OCI-LY1 (cell line): ENCODE results near the gene ARHGAP27.

Experiments used
- H2AFZ ChIP-seq: fragments of 200-600 bp; sonication (generic), shearing (Covaris generic); 2 replicates; pipeline ENCODE4 v1.6.0; 2014; ENCODE audit warnings: antibody characterized with exemption, mild to moderate bottlenecking, low read length
- H3F3A ChIP-seq: fragments of 200-600 bp; sonication (generic), shearing (Covaris generic); 2 replicates; pipeline ENCODE4 v1.6.0; 2014; ENCODE audit warnings: mild to moderate bottlenecking, antibody characterized with exemption, low read length, moderate library complexity; ENCODE audit not compliant: insufficient read depth
- H3K27ac ChIP-seq: fragments of 200-600 bp; sonication (generic); 2 replicates; pipeline ENCODE4 v1.5.1; 2014; ENCODE audit warnings: low read length, mixed run types, mild to moderate bottlenecking, low read depth; ENCODE audit not compliant: poor library complexity, severe bottlenecking
- H3K27me3 ChIP-seq: fragments of 200-600 bp; sonication (generic); 2 replicates; pipeline ENCODE4 v1.6.0; 2014; ENCODE audit warnings: antibody characterized with exemption, mild to moderate bottlenecking, low read length, moderate library complexity; ENCODE audit not compliant: insufficient read depth
- H3K36me3 ChIP-seq: fragments of 200-600 bp; sonication (generic); 2 replicates; pipeline ENCODE4 v1.6.1; 2014; ENCODE audit warnings: mild to moderate bottlenecking, antibody characterized with exemption, low read length, moderate library complexity, mixed read lengths; ENCODE audit not compliant: insufficient read depth
- H3K4me1 ChIP-seq: fragments of 200-600 bp; sonication (generic); 2 replicates; pipeline ENCODE4 v1.5.1; 2014; ENCODE audit warnings: mild to moderate bottlenecking, low read length, moderate library complexity; ENCODE audit not compliant: insufficient read depth, severe bottlenecking
- H3K4me2 ChIP-seq: fragments of 200-600 bp; sonication (generic), shearing (Covaris generic); 2 replicates; pipeline ENCODE4 v1.6.1; 2014; ENCODE audit warnings: low read length
- H3K4me3 ChIP-seq: fragments of 200-600 bp; sonication (generic); 2 replicates; pipeline ENCODE4 v1.5.1; 2014; ENCODE audit warnings: low read length, low read depth, mild to moderate bottlenecking, mixed read lengths; ENCODE audit not compliant: poor library complexity, severe bottlenecking
- H3K79me2 ChIP-seq: fragments of 200-600 bp; shearing (Covaris generic); 2 replicates; pipeline ENCODE4 v1.6.1; 2016; ENCODE audit warnings: mixed run types, low read length, mixed read lengths; ENCODE audit not compliant: insufficient read depth
- H3K9ac ChIP-seq: fragments of 200-600 bp; sonication (generic), shearing (Covaris generic); 2 replicates; pipeline ENCODE4 v1.6.1; 2014; ENCODE audit warnings: mild to moderate bottlenecking, low read length, mixed read lengths
- H3K9me2 ChIP-seq: fragments of 200-600 bp; sonication (generic), shearing (Covaris generic); 2 replicates; pipeline ENCODE4 v1.6.1; 2014; ENCODE audit warnings: low read depth, mild to moderate bottlenecking, low read length, mixed read lengths
- H3K9me3 ChIP-seq: fragments of 200-600 bp; shearing (Covaris generic); 2 replicates; pipeline ENCODE4 v1.6.1; 2014; ENCODE audit warnings: low read length, mixed read lengths
- H4K20me1 ChIP-seq: fragments of 200-600 bp; sonication (generic), shearing (Covaris generic); 2 replicates; pipeline ENCODE4 v1.6.0; 2016; ENCODE audit warnings: mild to moderate bottlenecking, low read length; ENCODE audit not compliant: insufficient read depth
- CTCF ChIP-seq: fragments of 200-600 bp; sonication (generic), shearing (Covaris generic); IDR thresholded peaks from 2 replicates; pipeline ENCODE4 v1.5.1; 2017; ENCODE audit warnings: mild to moderate bottlenecking, antibody characterized with exemption, low read length, moderate library complexity, mixed read lengths
- EZH2 ChIP-seq: fragments of 200-600 bp; sonication (generic), shearing (Covaris generic); IDR thresholded peaks from 2 replicates; pipeline ENCODE4 v1.8.0; 2017; ENCODE audit warnings: borderline replicate concordance, mixed run types, mild to moderate bottlenecking, antibody characterized with exemption, low read length, moderate library complexity, mixed read lengths

The ARHGAP27 gene

DNA sequence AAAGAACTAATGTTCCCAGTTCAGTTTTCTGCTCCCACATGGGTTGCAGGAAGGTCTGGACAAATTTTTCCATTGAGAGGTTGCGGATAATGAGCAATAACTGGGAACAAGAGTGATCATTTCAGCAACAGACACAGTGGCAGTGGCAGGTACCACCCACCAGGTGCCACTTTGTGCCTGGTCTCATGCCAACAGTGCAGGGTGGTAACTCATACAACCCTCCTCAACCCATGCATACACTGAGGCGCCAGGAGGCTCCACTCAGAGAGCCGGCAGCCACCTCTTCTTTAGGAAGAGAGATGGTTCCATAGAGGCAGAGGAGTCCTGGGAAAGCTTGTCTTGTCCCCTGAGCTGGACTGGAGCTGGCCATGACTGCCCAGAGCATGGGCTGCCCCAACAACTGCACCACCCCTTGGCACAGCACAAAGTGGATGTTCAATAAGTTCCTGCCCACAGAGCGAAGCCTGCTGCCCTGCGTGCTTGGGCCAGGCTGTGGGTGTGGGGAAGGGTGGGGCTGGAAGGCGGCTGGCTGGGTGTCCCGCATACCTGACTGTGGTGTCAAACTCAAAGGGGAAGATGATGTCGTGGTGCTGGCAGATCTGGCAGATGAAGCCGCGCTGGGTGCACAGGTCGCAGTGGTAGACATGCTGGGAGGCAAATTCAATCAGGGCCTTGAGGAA, 6.4 kb upstream of the ARHGAP27 start:
- Histone ChIP-seq H4K20me1 (no peaks in the 10 kb centered on the region), H3K27ac (no peak overlapping the region), H3K4me1 (peaks cover 11% of the 10 kb centered on the region), H3K79me2 (no peaks in the 10 kb centered on the region), H3F3A (no peaks in the 10 kb centered on the region), H3K9ac (no peak overlapping the region), H3K9me2 (no peaks in the 10 kb centered on the region), H3K27me3 (no peaks in the 10 kb centered on the region), H3K9me3 (no peaks in the 10 kb centered on the region), H2AFZ (no peak overlapping the region), H3K36me3 (peaks cover 10% of the 10 kb centered on the region; the same call in 1 of the 2 replicates), H3K4me3 (no peak overlapping the region), H3K4me2 (no peak overlapping the region)
- TF ChIP-seq EZH2: no peak
- no peak for TF ChIP-seq CTCF

GRCh38 chr17:45437465-45438283, 5.0 kb upstream of the ARHGAP27 start:
- H3K27me3 ChIP-seq: no peaks in the 10 kb centered on the region
- H3K36me3 ChIP-seq: peaks cover 10% of the 10 kb centered on the region; the same call in 1 of the 2 replicates
- H3K4me1 ChIP-seq: peaks cover 11% of the 10 kb centered on the region
- no peaks in the 10 kb centered on the region for H3K9me3 ChIP-seq
- H3K4me2 ChIP-seq: no peak overlapping the region
- no peak overlapping the region for H3K9ac ChIP-seq
- no peaks in the 10 kb centered on the region for H3K79me2 ChIP-seq
- H3K27ac ChIP-seq: no peak overlapping the region
- TF ChIP-seq CTCF: no peak
- no peak for TF ChIP-seq EZH2
- H4K20me1 ChIP-seq: no peaks in the 10 kb centered on the region
- no peaks in the 10 kb centered on the region for H3K9me2 ChIP-seq
- no peak overlapping the region for H3K4me3 ChIP-seq
- no peak overlapping the region for H2AFZ ChIP-seq
- 0 out of 2 replicates have a peak, but pooled peaks cover 3% of the 10 kb centered on the region for H3F3A ChIP-seq

GRCh38 chr17:45436625-45437464, 4.2 kb upstream of the ARHGAP27 start:
- H3K4me3 ChIP-seq: no peak overlapping the region

More at GRCh38 chr17:45436625-45437464, 4.2 kb upstream of the ARHGAP27 start:
- H3K9me2 ChIP-seq: no peaks in the 10 kb centered on the region
- no peak overlapping the region for H3K27ac ChIP-seq
- H3K27me3 ChIP-seq: no peaks in the 10 kb centered on the region
- 0 out of 2 replicates have a peak, but pooled peaks cover 3% of the 10 kb centered on the region for H3F3A ChIP-seq
- peaks cover 16% of the 10 kb centered on the region for H3K4me1 ChIP-seq
- TF ChIP-seq EZH2 (no peak), CTCF (no peak)
- no peaks in the 10 kb centered on the region for H3K79me2 ChIP-seq
- no peak overlapping the region for H3K9ac ChIP-seq
- H2AFZ ChIP-seq: no peak overlapping the region
- no peaks in the 10 kb centered on the region for H3K9me3 ChIP-seq
- no peaks in the 10 kb centered on the region for H4K20me1 ChIP-seq
- H3K36me3 ChIP-seq: peaks cover 10% of the 10 kb centered on the region; the same call in 1 of the 2 replicates
- no peak overlapping the region for H3K4me2 ChIP-seq
